D721Med (cell line): ENCODE results near the gene CREBL2.
"Not testable (repeated sequence)": the region's sequence is repeated elsewhere in the genome, so short reads cannot be mapped to it uniquely, and the experiment has no call there.

Source experiments
- DNase-seq: peaks from one replicate; pipeline ENCODE4 v3.0.0; 2011; ENCODE audit warnings: low spot score; ENCODE audit not compliant: insufficient read length
- FAIRE-seq: peaks from 2 replicates; lab custom pipeline; 2011; peaks lifted over from hg19 to GRCh38; lab: Jason Lieb, UNC
- TF ChIP-seq, protein P1 (sequence below): IDR thresholded peaks from 2 replicates; pipeline ENCODE4 v1.5.1; 2012; ENCODE audit warnings: mild to moderate bottlenecking, control low read depth; ENCODE audit not compliant: insufficient read depth; ENCODE audit errors: missing control alignments

The CREBL2 gene

DNA sequence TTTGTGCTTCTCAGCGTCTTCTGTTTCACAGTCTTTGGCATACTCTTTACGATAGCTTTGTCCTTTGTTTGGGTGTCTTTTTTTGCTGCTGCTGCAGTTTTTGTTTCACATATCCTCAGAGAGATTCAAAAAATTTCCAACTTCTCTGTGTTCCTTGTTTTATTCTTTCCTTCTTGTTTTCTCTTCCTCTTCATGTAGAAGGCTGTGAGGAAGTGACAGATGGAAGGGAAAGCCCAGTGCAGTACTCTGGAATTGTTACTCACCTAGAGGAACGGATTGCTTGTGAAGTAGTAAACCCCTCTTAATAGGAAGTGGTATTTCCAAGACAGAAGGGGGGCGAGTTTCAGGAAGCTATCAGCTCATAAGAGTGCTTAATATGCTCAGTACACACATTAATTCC, 1.7 kb downstream of the CREBL2 start:
- FAIRE-seq (no peak), DNase-seq (no peak)
- TF ChIP-seq, protein P1, sequence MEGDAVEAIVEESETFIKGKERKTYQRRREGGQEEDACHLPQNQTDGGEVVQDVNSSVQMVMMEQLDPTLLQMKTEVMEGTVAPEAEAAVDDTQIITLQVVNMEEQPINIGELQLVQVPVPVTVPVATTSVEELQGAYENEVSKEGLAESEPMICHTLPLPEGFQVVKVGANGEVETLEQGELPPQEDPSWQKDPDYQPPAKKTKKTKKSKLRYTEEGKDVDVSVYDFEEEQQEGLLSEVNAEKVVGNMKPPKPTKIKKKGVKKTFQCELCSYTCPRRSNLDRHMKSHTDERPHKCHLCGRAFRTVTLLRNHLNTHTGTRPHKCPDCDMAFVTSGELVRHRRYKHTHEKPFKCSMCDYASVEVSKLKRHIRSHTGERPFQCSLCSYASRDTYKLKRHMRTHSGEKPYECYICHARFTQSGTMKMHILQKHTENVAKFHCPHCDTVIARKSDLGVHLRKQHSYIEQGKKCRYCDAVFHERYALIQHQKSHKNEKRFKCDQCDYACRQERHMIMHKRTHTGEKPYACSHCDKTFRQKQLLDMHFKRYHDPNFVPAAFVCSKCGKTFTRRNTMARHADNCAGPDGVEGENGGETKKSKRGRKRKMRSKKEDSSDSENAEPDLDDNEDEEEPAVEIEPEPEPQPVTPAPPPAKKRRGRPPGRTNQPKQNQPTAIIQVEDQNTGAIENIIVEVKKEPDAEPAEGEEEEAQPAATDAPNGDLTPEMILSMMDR: no peak

DNA sequence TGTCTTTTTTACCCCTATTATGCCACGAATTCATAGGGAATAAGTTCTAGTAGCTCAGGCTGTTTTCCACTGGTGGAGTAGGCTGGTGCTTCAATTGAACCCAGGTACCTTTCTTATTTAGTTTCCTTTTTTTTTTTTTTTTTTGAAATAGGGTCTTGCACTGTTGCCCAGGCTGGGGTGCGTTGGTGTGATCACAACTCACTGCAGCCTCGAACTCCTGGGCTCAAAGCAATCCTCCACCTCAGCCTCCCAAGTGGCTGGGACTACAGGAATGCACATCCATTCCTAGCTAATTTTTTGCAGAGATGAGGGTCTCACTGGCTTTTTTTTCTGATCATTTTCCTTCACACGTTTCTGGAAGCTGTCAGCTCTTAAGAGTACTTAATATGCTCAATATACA, 2.7 kb downstream of the CREBL2 start:
- no peak for DNase-seq
- TF ChIP-seq, protein P1: no peak
- no peak for FAIRE-seq

DNA sequence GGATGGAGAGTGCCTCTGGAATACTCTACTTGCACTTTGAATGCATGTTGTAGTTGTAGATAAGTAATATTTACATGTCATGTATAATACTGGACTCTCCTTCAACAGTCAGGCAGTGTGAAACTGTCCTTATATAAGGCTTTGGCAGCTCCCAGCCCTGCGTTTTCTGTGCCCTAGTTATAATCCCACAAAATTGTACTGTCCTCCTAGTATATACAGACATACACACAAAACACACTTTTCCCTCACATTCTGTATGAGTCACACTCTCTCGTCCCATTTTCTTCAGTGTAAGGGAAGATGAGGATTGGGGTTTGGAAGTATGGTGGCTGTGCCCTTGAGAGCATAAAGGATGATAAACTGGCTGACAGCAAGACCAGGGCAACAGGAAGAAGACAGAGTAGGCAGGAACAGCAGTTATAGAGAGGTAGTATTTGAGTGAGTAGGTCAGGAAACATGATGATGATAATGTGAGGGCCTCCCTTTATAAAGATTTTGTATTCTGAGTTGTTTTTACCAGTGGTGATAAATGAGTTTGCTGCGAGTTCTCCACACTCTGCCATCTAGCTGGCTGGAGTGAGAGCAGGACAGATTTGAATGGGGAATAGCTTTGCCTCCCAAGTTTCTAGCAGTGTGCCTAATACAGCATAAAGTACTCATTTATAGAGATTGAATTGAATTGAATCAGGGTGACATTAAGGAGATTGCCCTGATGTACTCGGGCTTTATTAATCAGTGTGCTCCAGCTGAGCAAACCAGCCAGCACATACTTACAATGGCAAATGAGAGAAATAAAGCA, 5.0 kb downstream of the CREBL2 start:
- DNase-seq: no peak
- TF ChIP-seq, protein P1: no peak
- no peak for FAIRE-seq

DNA sequence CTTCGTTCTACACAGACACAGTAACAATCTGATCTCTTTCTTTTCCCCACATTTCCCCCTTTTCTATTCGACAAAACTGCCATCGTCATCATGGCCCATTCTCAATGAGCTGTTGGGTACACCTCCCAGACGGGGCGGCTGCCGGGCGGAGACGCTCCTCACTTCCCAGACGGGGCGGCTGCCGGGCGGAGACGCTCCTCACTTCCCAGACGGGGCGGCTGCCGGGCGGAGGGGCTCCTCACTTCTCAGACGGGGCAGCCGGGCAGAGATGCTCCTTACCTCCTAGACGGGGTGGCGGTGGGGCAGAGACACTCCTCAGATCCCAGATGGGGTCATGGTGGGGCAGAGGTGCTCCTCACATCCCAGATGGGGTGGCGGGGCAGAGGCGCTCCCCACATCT, 6.4 kb downstream of the CREBL2 start:
- DNase-seq, FAIRE-seq: not testable (repeated sequence)

DNA sequence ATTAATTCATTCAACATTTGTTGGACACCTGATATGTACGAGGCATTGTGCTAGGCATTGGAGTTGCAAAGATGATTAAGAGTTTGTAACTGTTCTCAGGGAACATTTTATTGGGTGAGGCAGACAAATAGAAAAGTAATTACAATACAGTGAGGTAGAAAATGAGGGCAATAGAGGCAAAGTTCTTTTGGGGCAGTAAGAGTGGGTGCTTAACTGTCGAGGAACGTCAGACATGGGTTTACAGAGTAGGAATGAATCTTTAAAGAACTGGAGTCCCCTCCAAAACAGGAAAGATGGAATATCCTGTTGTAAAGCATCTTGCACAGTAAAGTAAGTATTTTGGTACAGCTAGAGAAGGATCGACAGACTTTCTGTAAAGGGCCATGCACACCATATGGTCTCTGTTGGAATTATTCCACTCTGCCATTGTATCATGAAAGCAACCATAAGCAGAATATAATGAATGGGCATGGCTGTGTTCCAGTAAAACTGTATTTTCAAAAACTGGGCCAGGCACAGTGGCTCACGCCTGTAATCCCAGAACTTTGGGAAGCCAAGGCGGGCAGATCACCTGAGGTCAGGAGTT, 9.1 kb downstream of the CREBL2 start:
- TF ChIP-seq, protein P1: no peak
- DNase-seq (no peak), FAIRE-seq (no peak)

DNA sequence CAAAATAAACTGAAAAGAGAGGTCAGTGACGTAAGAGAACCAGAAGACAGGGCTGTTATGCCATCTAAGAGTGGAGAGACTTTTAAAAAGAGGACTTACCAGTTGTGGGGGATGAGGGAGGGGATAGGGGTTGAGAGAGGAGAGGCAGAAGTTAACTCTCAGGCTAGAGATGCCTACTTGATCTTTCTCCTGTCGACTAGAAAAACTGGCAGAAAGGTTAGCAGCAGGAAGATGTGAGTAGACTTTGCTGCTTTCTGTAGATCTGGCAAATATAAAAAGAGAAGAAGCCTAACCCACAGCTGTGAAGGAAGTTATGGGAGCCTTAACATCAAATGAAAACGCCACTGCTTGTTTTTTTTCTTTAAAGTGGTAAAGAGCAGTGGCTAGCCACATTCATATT, 10.7 kb downstream of the CREBL2 start:
- DNase-seq: no peak
- no peak for FAIRE-seq
- TF ChIP-seq, protein P1: no peak

DNA sequence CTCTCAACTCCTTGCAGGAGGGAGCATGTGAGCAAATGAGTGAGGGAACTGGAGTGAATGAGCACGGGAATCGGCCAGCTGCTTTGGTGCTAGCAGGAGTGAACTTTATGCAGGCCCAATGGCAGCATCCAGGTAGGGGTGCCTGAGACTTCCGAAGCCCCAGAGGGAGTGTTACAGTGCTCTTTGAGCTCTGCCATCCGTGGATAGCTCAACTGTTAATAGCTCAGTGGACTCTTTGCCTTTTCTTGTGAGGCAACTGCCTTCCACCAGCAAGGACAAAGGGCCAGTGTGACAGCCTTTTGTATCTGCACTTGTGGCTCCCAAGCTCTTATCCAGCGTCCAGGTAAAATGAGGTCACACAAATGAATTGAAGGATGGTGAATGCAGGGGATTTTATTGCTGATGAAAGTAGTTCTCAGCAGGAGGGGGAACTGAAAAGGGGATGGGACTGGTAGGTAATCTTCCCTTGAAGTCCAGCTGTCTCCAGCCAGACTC, 12.9 kb downstream of the CREBL2 start:
- DNase-seq (no peak), FAIRE-seq (no peak)
- TF ChIP-seq, protein P1: no peak
